ENCODE measurements around the gene ROBO1. TPM values are rescaled to one million over a fixed set of nuclear protein-coding genes. Genes with fewer than 3 reads are reported as not detected.

ROBO1 gene
- total and polyA plus RNA-seq, 2 of the 8 experiments (the other 6 are each of a cell fraction or from before 2014, with no cell fraction given), result 51.4 to 91.0 TPM

DNA sequence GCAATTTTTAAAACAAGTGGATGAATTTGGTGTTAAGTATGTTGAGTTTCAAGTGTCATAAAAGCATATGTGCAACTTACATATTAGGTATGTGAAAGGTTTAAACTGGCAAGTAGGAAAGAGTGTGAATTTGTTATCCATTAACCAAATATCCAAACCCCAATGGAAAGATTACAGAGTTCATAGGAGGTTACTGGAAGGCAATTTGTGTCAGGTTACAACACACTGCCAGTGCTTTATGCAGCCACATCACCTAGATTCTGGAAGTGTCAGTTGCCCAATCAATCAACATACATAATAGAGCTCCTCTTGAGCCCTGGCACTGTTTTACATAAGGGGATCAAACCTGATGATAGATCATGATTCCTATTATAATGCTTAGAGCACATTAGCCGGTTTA is 261.0 kb downstream of the ROBO1 start:
- no peaks in the 10 kb centered on the region for H3K79me2 ChIP-seq (ENCODE audit: control insufficient read depth in 1 of 2, insufficient read depth in 2 of 2, low read length in 2 of 2)
- H2BK5ac ChIP-seq (ENCODE audit: low read depth, low read length), result no peak overlapping the region
- no peak overlapping the region for H2BK120ac ChIP-seq (replicated peaks; ENCODE audit: low read depth, low read length)
- no peaks in the 10 kb centered on the region for H3K36me3 ChIP-seq (ENCODE audit: control insufficient read depth in 2 of 4, insufficient read depth in 4 of 4, low read length in 3 of 4)
- H4K20me1 ChIP-seq (replicated peaks in 1 of 2; ENCODE audit: control insufficient read depth in 1 of 2, insufficient read depth in 2 of 2, low read length in 2 of 2), result no peaks in the 10 kb centered on the region
- FAIRE-seq, result no peak
- H2AFZ ChIP-seq (ENCODE audit: low read length), result no peak overlapping the region
- H3K18ac ChIP-seq (ENCODE audit: extremely low read depth, low read length), result no peak overlapping the region
- H2BK15ac ChIP-seq (ENCODE audit: low read length), result no peak overlapping the region
- WGBS, 2 experiments (ENCODE audit: extremely low coverage in 1 of 2, insufficient coverage in 1 of 2, insufficient read length in 1 of 2, insufficient replicate concordance in 2 of 2, low coverage in 1 of 2, low lambda C conversion rate in 2 of 2, missing lambda C conversion rate in 1 of 2), result 88% methylated on average over 1 of the region's 1 CpG; no CpG with 5 or more reads in 1 of the 2 experiments
- no peak overlapping the region for H2BK12ac ChIP-seq (ENCODE audit: low read depth, low read length)
- no peak overlapping the region for H4K5ac ChIP-seq (ENCODE audit: insufficient read length, low read depth, low read length)
- ChIA-PET POLR2A (ENCODE audit: partially characterized antibody) (interaction anchor here (0.8 kb wide), 1 partner anchor 414 kb away, joined by 3 read pairs; no protein-coding TSS in a partner anchor), CTCF (ENCODE audit: partially characterized antibody) (interaction anchor here (0.9 to 2.1 kb wide), 3 partner anchors 11 to 145 kb away, joined by 3 to 5 read pairs (median 3); no protein-coding TSS in a partner anchor)
- no peak overlapping the region for H3K56ac ChIP-seq (replicated peaks; ENCODE audit: insufficient read length, low read depth, low read length)
- no peak overlapping the region for H3K27ac ChIP-seq (ENCODE audit: low read depth, low read length)
- H3K4me2 ChIP-seq (ENCODE audit: insufficient read depth in 1 of 2, low read depth in 2 of 2, low read length in 2 of 2), result no peak overlapping the region
- peaks cover 0 to 1% (median 0%) of the 10 kb centered on the region in 4 experiments; a peak in 1 of 7 replicates for H3K27me3 ChIP-seq (replicated peaks in 1 of 4; ENCODE audit: control insufficient read depth in 3 of 4, extremely low read depth in 1 of 4, insufficient read depth in 3 of 4, low read length in 3 of 4)
- no peak overlapping the region for H3K23ac ChIP-seq (ENCODE audit: insufficient read length)
- no peak overlapping the region for H3K14ac ChIP-seq (ENCODE audit: insufficient read length)
- no peak overlapping the region for H2AK5ac ChIP-seq (ENCODE audit: low read depth, low read length)
- no peaks in the 10 kb centered on the region for H3K23me2 ChIP-seq (ENCODE audit: low read depth, low read length)
- peaks cover 0 to 8% of the 10 kb centered on the region in 2 experiments; a peak in 1 of 4 replicates for H3K9me3 ChIP-seq (ENCODE audit: insufficient read depth in 2 of 2, low read depth in 1 of 2, low read length in 1 of 2)
- no peak overlapping the region for H4K91ac ChIP-seq (replicated peaks; ENCODE audit: insufficient read length, low read length)
- H2BK20ac ChIP-seq (ENCODE audit: low read length), result no peak overlapping the region
- no peak overlapping the region for H3K4me3 ChIP-seq (ENCODE audit: extremely low read depth in 1 of 4, insufficient read depth in 2 of 4, low read depth in 3 of 4, low read length in 4 of 4)
- H3K4me1 ChIP-seq (replicated peaks in 1 of 4; ENCODE audit: control insufficient read depth in 3 of 4, insufficient read depth in 4 of 4, low read length in 3 of 4), result 0 out of 7 replicates have a peak, but pooled peaks cover 0 to 2% (median 0%) of the 10 kb centered on the region in 4 experiments
- no peaks in the 10 kb centered on the region for H3K79me1 ChIP-seq (ENCODE audit: low read depth, low read length)
- H4K8ac ChIP-seq (ENCODE audit: extremely low read depth, insufficient read depth, low read length), result no peak overlapping the region
- no peak for DNase-seq (ENCODE audit: low read depth in 1 of 2, low spot score in 2 of 2)
- H3K4ac ChIP-seq (replicated peaks; ENCODE audit: insufficient read length, low read depth, low read length), result no peak overlapping the region
- TF ChIP-seq BCL11A (IDR thresholded peaks at IDR 0.05; ENCODE audit: low read depth in 2 of 2, low read length in 2 of 2), result no peak
- no peak for TF ChIP-seq TEAD4 (IDR thresholded peaks at IDR 0.05; ENCODE audit: low read depth, low read length)
- no peak for TF ChIP-seq GTF2F1 (IDR thresholded peaks at IDR 0.05; ENCODE audit: borderline replicate concordance, low read depth, low read length)
- no peak for TF ChIP-seq SIX5 (IDR thresholded peaks at IDR 0.05; ENCODE audit: low read depth, low read length)
- TF ChIP-seq HDAC2 (IDR thresholded peaks at IDR 0.05; ENCODE audit: borderline replicate concordance in 1 of 2, low read depth in 2 of 2, low read length in 2 of 2), result no peak
- TF ChIP-seq CTCF (IDR thresholded peaks at IDR 0.05; ENCODE audit: control extremely low read depth in 1 of 3, insufficient read depth in 1 of 3, low read depth in 1 of 3, low read length in 3 of 3), result no peak
- no peak for TF ChIP-seq SIRT6 (IDR thresholded peaks at IDR 0.05; ENCODE audit: low read length)
- no peak for TF ChIP-seq MAFK (IDR thresholded peaks at IDR 0.05; ENCODE audit: low read depth, low read length)
- no peak for TF ChIP-seq KDM1A (IDR thresholded peaks at IDR 0.05; ENCODE audit: borderline replicate concordance, low read length)
- TF ChIP-seq CHD1 (IDR thresholded peaks at IDR 0.05; ENCODE audit: low read depth, low read length), result no peak
- H3K9ac ChIP-seq (replicated peaks in 1 of 4; ENCODE audit: extremely low read depth in 1 of 4, low read depth in 3 of 4, low read length in 3 of 4), result no peak overlapping the region
